NT2/D1 (cell line): ENCODE measurements around the gene SOX10.

ENCODE experiments used
- DNase-seq: peaks from one replicate; pipeline ENCODE4 v3.0.0-alpha.2; 2011; ENCODE audit warnings: low read depth, low spot score
- H3K27me3 ChIP-seq: 2 replicates; pipeline ENCODE4 v1.6.0; 2011; ENCODE audit warnings: mild to moderate bottlenecking; ENCODE audit not compliant: insufficient read length, insufficient read depth
- H3K36me3 ChIP-seq: 2 replicates; pipeline ENCODE4 v1.6.1; 2011; ENCODE audit warnings: mild to moderate bottlenecking, low read length, mixed read lengths; ENCODE audit not compliant: insufficient read depth, insufficient read length
- H3K4me1 ChIP-seq: 2 replicates; pipeline ENCODE4 v1.5.1; 2011; ENCODE audit not compliant: insufficient read depth, insufficient read length
- H3K4me3 ChIP-seq: 2 replicates; pipeline ENCODE4 v1.5.1; 2011; ENCODE audit warnings: low read depth; ENCODE audit not compliant: insufficient read length
- H3K9ac ChIP-seq: 2 replicates; pipeline ENCODE4 v1.6.0; 2011; ENCODE audit warnings: low read depth; ENCODE audit not compliant: insufficient read length
- H3K9me3 ChIP-seq: 2 replicates; pipeline ENCODE4 v1.5.1; 2011; ENCODE audit warnings: mild to moderate bottlenecking, low read length; ENCODE audit not compliant: insufficient read depth
- SUZ12 ChIP-seq: IDR thresholded peaks from 2 replicates; pipeline ENCODE4 v1.6.1; 2011; ENCODE audit not compliant: insufficient read length, insufficient read depth; ENCODE audit errors: extremely low read depth
- YY1 ChIP-seq: IDR thresholded peaks from 2 replicates; pipeline ENCODE4 v1.6.1; 2011; ENCODE audit not compliant: insufficient read length, insufficient read depth
- ZNF274 ChIP-seq: IDR thresholded peaks from 2 replicates; pipeline ENCODE4 v1.6.1; 2011; ENCODE audit warnings: mild to moderate bottlenecking, low read depth, low read length

The SOX10 gene

DNA sequence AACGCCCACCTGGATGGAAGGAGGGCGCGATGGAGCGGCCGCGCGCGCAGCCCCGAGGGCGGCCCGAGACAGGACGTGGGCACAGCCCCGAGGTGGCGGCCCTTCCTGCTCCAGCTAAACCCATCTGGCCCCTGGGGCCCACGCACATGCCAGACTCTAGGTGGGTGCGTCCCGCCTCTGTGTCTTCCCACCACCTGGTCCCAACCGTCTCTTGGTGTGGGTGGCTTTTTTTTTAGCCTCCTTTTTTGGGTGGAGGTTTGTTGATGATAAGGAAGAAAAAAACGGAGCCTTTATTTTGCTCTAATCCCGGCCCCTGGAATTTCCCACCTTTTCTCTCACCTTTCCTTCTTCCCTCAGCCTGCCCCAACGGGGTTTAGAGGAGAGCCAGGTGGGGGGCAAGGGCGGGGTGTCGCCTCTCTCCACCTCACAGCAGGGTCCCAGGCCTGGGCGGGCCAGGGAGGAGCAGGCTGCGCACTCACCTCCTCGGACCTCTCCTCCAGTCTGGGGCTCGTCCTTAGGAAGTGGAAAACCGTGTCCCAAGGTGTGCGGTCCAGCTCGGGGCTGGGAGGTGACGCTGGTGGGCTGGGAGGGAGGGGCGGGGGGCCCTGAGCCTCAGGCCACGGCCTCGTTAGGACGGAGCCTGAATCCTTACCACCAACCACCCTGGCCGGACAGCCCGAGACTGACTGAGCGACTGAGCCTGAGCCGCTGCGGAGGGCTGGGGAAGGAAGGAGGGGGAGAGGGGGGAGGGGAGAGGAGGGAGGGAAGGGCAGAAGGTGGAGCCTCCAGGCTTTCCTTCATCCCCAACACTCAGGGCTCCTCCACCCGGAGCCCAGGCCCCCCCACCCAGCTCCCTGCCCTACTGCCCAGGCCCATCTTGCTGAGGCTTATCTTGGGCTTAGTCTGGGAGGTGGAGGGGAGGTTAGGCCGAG, at the start of gene SOX10:
Gene SOX10 (minus strand): TSS at position 696 of the 932 bp plus-strand sequence. CDS start 771 bp downstream, outside the sequence.
- no peak within 1 kb of the TSS for H3K4me3 ChIP-seq
- peaks cover 3% of the 10 kb centered on the region for H3K36me3 ChIP-seq
- H3K9me3 ChIP-seq, result no peaks in the 10 kb centered on the region
- no peak for TF ChIP-seq ZNF274
- TF ChIP-seq SUZ12, result no peak
- TF ChIP-seq YY1, result no peak
- peak within 1 kb of the TSS; percentile 77 for H3K9ac ChIP-seq
- DNase-seq, result no peak
- peaks cover 33% of the 10 kb centered on the region for H3K4me1 ChIP-seq
- H3K27me3 ChIP-seq, result no peaks in the 10 kb centered on the region

DNA sequence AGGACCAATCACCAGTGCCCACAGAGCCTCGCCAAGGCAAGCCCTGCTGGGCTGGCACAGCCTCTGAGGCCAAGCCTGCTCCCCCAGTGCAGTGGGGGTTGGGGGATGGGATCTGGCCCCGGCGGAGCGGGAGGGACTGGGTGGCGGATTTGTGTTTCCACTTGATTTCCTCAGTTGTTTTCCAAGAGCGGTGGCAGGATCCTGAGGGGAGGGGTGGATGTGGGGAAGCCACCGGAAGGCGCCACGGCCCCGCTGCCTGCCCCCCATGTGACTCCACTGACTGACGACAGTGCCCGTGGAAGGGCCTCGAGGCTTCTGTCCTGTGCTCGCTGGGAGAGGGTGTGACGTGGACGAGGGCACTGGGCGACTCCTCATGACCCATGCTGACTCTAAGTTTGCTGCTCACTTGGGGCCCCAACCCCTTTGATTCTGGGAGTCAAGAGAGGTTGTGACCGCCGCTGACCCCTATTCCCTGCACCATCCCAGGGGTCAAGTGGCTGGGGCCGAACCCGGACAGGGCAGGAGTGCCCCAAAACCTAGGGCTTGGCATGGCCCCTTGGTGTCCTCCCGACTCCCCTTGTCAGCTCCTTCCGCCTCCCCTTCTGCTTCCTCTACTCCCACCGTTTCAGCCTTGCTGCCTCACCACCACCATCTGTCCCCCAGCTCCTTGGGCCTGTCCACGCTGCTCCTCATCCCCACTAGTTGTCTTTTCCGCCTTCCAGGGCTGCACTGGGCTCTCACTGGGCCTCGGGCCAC, 49.3 kb upstream of the SOX10 start:
- H3K36me3 ChIP-seq, result no peaks in the 10 kb centered on the region
- H3K9ac ChIP-seq, result peak overlapping the region; percentile 84
- TF ChIP-seq SUZ12, result no peak
- no peak for TF ChIP-seq YY1
- TF ChIP-seq ZNF274, result no peak
- H3K9me3 ChIP-seq, result no peaks in the 10 kb centered on the region
- peaks cover 18% of the 10 kb centered on the region for H3K4me1 ChIP-seq
- no peaks in the 10 kb centered on the region for H3K27me3 ChIP-seq
- DNase-seq, result no peak
- H3K4me3 ChIP-seq, result peak overlapping the region; percentile 1

DNA sequence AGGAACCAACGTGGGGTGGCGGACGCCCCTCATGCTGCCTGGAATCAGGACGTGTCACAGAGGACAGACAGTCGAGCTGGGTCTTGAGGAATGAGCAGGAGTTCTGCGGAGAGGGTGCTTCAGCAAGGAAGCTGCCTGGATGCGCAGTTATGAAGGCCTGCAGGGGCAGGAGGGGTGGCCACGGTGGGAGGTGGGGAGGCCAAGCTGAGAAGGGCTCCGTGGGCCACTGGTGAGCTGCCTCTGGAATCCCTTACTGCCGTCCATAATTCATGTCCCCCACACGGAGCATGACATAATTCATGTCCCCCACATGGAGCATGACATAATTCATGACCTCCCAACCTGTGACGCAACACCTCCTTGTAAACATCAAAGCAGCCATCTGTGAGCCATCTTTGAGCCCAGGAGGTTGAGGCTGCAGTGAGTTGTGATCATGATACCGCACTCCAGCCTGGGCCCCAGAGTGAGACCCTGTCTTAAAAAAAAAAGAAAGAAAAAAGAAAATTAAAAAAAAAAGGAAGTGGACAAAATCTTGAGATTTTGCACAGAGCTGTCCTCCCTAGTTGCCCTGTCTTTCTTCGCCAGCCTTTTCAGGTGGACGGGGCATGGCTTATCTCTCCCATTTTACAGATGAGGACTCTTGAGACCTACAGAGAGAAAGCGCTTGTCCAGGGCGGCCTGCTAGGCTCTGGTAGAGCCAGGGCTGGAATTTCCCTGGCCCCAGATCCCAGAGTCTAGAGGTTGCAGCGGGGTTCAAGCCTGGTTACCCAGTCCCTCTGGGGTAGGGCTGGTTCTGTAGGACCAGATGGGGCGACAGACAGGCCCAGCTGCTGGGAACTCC, 48.5 kb upstream of the SOX10 start:
- no peak for DNase-seq
- no peak overlapping the region for H3K4me3 ChIP-seq
- TF ChIP-seq ZNF274, result no peak
- TF ChIP-seq YY1, result no peak
- H3K4me1 ChIP-seq, result peaks cover 18% of the 10 kb centered on the region
- H3K9me3 ChIP-seq, result no peaks in the 10 kb centered on the region
- H3K9ac ChIP-seq, result peak overlapping the region; percentile 84
- no peaks in the 10 kb centered on the region for H3K36me3 ChIP-seq
- H3K27me3 ChIP-seq, result no peaks in the 10 kb centered on the region

DNA sequence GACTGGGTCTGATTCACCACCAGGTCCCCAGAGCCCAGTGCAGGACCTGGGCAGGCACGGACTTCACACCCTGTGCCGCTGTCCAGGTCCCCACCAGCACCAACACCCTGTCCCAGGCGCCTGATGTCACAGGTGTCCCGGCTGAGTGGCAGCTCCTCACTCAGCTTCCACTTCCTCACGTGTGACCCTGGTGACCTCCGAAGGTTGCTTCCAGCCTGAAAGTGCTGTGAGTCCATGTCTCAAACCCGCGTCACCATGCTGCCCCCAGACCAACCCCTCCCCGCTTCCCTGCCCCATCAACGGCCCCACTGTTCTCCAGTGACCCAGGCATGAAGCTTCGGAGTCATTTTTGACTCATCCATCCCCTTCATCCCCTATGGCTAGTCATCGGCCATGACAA, 47.1 kb upstream of the SOX10 start:
- Histone ChIP-seq H3K9me3 (no peaks in the 10 kb centered on the region), H3K4me3 (no peak overlapping the region), H3K27me3 (no peaks in the 10 kb centered on the region), H3K4me1 (peaks cover 24% of the 10 kb centered on the region), H3K36me3 (no peaks in the 10 kb centered on the region), H3K9ac (no peak overlapping the region)
- no peak for TF ChIP-seq YY1
- no peak for TF ChIP-seq SUZ12
- TF ChIP-seq ZNF274, result no peak
- no peak for DNase-seq

DNA sequence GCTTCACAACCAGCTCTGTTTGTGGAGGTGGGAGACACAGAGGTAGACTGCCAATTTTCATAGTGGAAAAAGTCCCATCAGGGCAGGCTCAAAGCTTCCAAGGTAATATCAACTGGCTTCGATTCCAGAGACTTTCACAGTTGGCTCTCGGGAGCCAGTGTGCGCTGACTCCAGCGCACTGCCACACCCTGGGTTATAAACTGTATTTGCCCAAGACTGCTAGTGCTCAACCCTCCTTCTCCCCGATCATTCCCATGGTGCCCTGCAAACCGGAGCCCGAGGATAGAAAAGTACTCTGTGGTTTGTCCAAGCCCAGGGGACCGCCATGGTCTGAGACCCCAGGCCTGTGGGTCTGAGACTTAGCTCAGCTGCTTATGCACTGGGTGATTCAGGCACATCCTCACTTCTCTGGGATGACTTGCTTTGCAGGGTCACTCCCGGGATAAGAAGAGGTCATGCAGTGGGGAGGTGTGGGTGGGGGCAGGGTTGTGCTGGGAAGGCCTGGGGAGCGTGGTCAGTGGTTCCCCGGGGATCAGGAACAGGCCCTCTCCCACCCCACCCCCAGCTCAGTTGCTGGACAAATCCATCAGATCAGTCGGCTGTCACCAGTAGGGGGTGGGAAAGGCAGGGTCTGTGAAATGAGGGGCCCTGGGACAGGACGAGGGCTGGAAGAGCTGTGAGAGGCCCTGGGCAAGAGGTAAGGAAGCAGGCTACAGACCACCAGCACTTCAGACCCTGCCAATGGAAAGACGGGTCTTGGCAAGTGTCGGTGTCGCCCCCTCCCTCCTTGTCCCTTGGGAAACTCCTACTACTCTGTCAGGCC, 46.2 kb upstream of the SOX10 start:
- no peaks in the 10 kb centered on the region for H3K9me3 ChIP-seq
- TF ChIP-seq SUZ12 (no peak), YY1 (no peak), ZNF274 (no peak)
- H3K27me3 ChIP-seq, result no peaks in the 10 kb centered on the region
- H3K4me3 ChIP-seq, result no peak overlapping the region
- DNase-seq, result no peak
- H3K9ac ChIP-seq, result peak overlapping the region; percentile 5
- H3K4me1 ChIP-seq, result peaks cover 24% of the 10 kb centered on the region
- no peaks in the 10 kb centered on the region for H3K36me3 ChIP-seq

DNA sequence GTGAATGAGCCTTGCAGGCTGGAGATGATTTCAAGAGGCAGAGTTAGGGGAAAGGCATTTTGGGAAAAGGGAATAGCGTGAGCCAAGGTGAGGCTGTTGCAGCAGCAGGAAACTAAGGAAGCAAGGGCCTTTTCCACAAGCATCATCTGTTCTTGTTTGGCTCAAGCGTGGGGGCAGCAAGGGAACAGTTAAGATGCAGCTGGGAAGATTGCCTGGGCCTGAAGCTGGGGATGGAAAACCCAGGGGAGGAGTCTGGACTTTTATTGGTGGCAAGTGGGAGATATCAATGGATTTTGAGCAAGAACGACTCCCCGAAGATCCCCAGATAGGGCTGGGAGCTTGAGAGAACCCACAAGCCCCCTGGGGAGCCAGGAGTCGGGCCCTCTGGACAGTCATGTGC, 45.5 kb upstream of the SOX10 start:
- no peak for DNase-seq
- TF ChIP-seq ZNF274 (no peak), SUZ12 (no peak), YY1 (no peak)
- Histone ChIP-seq H3K36me3 (no peaks in the 10 kb centered on the region), H3K4me1 (peaks cover 20% of the 10 kb centered on the region), H3K9ac (no peak overlapping the region), H3K27me3 (no peaks in the 10 kb centered on the region), H3K9me3 (no peaks in the 10 kb centered on the region), H3K4me3 (no peak overlapping the region)
